SH-SY5Y (cell line): ENCODE data around the gene DCBLD2.

Source experiments
- GATA2 ChIP-seq: IDR thresholded peaks from 2 replicates; pipeline ENCODE4 v1.6.1; 2011; ENCODE audit warnings: mild to moderate bottlenecking, low read depth, low read length
- GATA3 ChIP-seq: IDR thresholded peaks from 2 replicates; pipeline ENCODE4 v1.6.1; 2011; ENCODE audit warnings: low read depth, mild to moderate bottlenecking, low read length, moderate library complexity

- TF ChIP-seq GATA2 (no peak), GATA3 (no peak)
These were observed 11.0 kb upstream of the DCBLD2 start for GRCh38 chr3:98912448-98912847.
